GM12878 (cell line): ENCODE results near the gene UGT1A6. TPM values are rescaled to one million over a fixed set of nuclear protein-coding genes. Genes with fewer than 3 reads are reported as not detected.

Experiments used
- ATAC-seq: fragments of 200-7000 bp; cut with Tn5 transposase; 3 replicates; pipeline ENCODE4 v1.9.1; 2020; ENCODE audit warnings: mild to moderate bottlenecking, moderate library complexity
- BruUV-seq: library from RNA; stranded (reverse); fragments of 400-500 nt; replicated peaks from 2 replicates; lab custom pipeline; 2021; lab: Mats Ljungman, UMichigan
- CTCF ChIA-PET: fragments of 300-600 bp; sonication (Branson Sonifier 250); formaldehyde crosslinking; extraction: SDS; loops from one replicate; lab custom pipeline; 2021; ENCODE audit warnings: inconsistent platforms; lab: Yijun Ruan, JAX
- POLR2A ChIA-PET: fragments of 350-600 bp; formaldehyde crosslinking; extraction: SDS; loops from one replicate; lab custom pipeline; 2021; ENCODE audit warnings: inconsistent platforms; lab: Charles Lee
- RAD21 ChIA-PET: fragments of 300-600 bp; sonication (Branson Sonifier 250); formaldehyde crosslinking; loops from one replicate; lab custom pipeline; 2023; ENCODE audit warnings: antibody characterized with exemption; ENCODE audit not compliant: unreplicated experiment; lab: Charles Lee
- SMC1A ChIA-PET: fragments of 300-600 bp; sonication (Branson Sonifier 250); formaldehyde crosslinking; loops from one replicate; lab custom pipeline; 2023; ENCODE audit not compliant: unreplicated experiment, uncharacterized antibody; lab: Charles Lee
- DNase-seq: peaks from one replicate; pipeline ENCODE4 v3.0.0-alpha.2; 2011; ENCODE audit warnings: low read depth, low spot score
- FAIRE-seq: peaks from 3 replicates; lab custom pipeline; 2011; peaks lifted over from hg19 to GRCh38; lab: Jason Lieb, UNC
- H2AFZ ChIP-seq: 2 replicates; pipeline ENCODE4 v1.6.0; 2011; ENCODE audit warnings: low read depth, low read length, control low read depth; ENCODE audit not compliant: control insufficient read depth
- H3K27ac ChIP-seq: 2 replicates; pipeline ENCODE4 v1.5.1; 2011; ENCODE audit warnings: control low read depth; ENCODE audit not compliant: control insufficient read depth, insufficient read depth
- H3K27me3 ChIP-seq, 2 experiments: replicated peaks in 1 of 2; 2 replicates each; pipeline versions ENCODE4 v1.6.0 to v1.6.1; 2011; ENCODE audit warnings: low read length in 1 of 2; ENCODE audit not compliant: control insufficient read depth in 2 of 2, insufficient read depth in 2 of 2
- H3K36me3 ChIP-seq, 2 experiments: 2 replicates each; pipeline ENCODE4 v1.5.1; 2011; ENCODE audit warnings: low read length in 1 of 2; ENCODE audit not compliant: control insufficient read depth in 2 of 2, insufficient read depth in 2 of 2
- H3K4me1 ChIP-seq: 2 replicates; pipeline ENCODE4 v1.6.1; 2011; ENCODE audit warnings: mild to moderate bottlenecking, low read length, moderate library complexity, mixed read lengths; ENCODE audit not compliant: control insufficient read depth, insufficient read depth
- H3K4me2 ChIP-seq: 2 replicates; pipeline ENCODE4 v1.6.0; 2011; ENCODE audit warnings: control low read depth; ENCODE audit not compliant: control insufficient read depth, insufficient read depth
- H3K4me3 ChIP-seq: fragments of 200-600 bp; sonication (generic); 2 replicates; pipeline ENCODE4 v1.5.1; 2016
- H3K79me2 ChIP-seq: 2 replicates; pipeline ENCODE4 v1.6.0; 2011; ENCODE audit warnings: low read length; ENCODE audit not compliant: control insufficient read depth, insufficient read depth
- H3K9ac ChIP-seq: 2 replicates; pipeline ENCODE4 v1.8.0; 2011; ENCODE audit warnings: low read length, control low read depth, mixed read lengths; ENCODE audit not compliant: control insufficient read depth, insufficient read depth
- H3K9me3 ChIP-seq: replicated peaks from 3 replicates; pipeline ENCODE4 v1.5.1; 2011; ENCODE audit warnings: mild to moderate bottlenecking, low read length; ENCODE audit not compliant: control insufficient read depth, insufficient read depth
- H4K20me1 ChIP-seq: 2 replicates; pipeline ENCODE4 v1.6.0; 2011; ENCODE audit not compliant: control insufficient read depth, insufficient read depth
- CHD4 ChIP-seq: fragments of 200-600 bp; sonication (generic); IDR thresholded peaks from 2 replicates; pipeline ENCODE4 v1.6.1; 2016; ENCODE audit warnings: mild to moderate bottlenecking
- HDAC6 ChIP-seq: fragments of 200-600 bp; sonication (generic); IDR thresholded peaks from one replicate; pipeline ENCODE4 v1.8.0; 2017; ENCODE audit warnings: antibody characterized with exemption; ENCODE audit not compliant: unreplicated experiment
- JUND ChIP-seq: IDR thresholded peaks from 2 replicates; pipeline ENCODE4 v1.6.1; 2012; ENCODE audit warnings: low read depth, mild to moderate bottlenecking, low read length, improper control_type of control experiment, moderate library complexity
- MXI1 ChIP-seq: fragments of 150-350 bp; IDR thresholded peaks from 2 replicates; pipeline ENCODE4 v1.6.1; 2011; ENCODE audit warnings: low read depth, mild to moderate bottlenecking, inconsistent platforms, low read length, improper control_type of control experiment
- NBN ChIP-seq: fragments of 450-650 bp; IDR thresholded peaks from 2 replicates; pipeline ENCODE4 v1.6.1; 2016
- NR2C2 ChIP-seq: IDR thresholded peaks from 2 replicates; pipeline ENCODE4 v1.6.1; 2011; ENCODE audit warnings: borderline replicate concordance, low read depth; ENCODE audit not compliant: control insufficient read depth, insufficient read length
- SMARCA5 ChIP-seq: fragments of 450-650 bp; IDR thresholded peaks from 2 replicates; pipeline ENCODE4 v1.6.1; 2017; ENCODE audit warnings: mild to moderate bottlenecking
- TBL1XR1 ChIP-seq: IDR thresholded peaks from 2 replicates; pipeline ENCODE4 v1.6.1; 2012; ENCODE audit warnings: low read depth, low read length, improper control_type of control experiment
- TCF7 ChIP-seq: IDR thresholded peaks from 2 replicates; pipeline ENCODE4 v1.6.1; 2014; ENCODE audit warnings: antibody characterized with exemption, borderline replicate concordance
- YBX1 ChIP-seq: fragments of 450-650 bp; IDR thresholded peaks from 2 replicates; pipeline ENCODE4 v1.6.1; 2016; ENCODE audit warnings: antibody characterized with exemption
- ZNF274 ChIP-seq: IDR thresholded peaks from one replicate; pipeline ENCODE4 v1.8.0; 2011; ENCODE audit not compliant: insufficient read length, insufficient read depth
- ZZZ3 ChIP-seq: IDR thresholded peaks from 2 replicates; pipeline ENCODE4 v1.6.1; 2011; ENCODE audit warnings: low read depth; ENCODE audit not compliant: control insufficient read depth, insufficient read length
- WGBS: methylation state at CpG from one replicate; pipeline ENCODE4 v1.1.6; 2016; ENCODE audit warnings: low lambda C conversion rate; ENCODE audit not compliant: insufficient replicate concordance, insufficient coverage; ENCODE audit errors: missing lambda C conversion rate; 5-methylcytosine and 5-hydroxymethylcytosine counted together
- in situ Hi-C: fragments of 300-500 bp; cut with MboI; formaldehyde crosslinking; loops from 9 replicates; pipeline ENCODE4 v1.14.3; 2018; ENCODE audit warnings: mixed read lengths
- intact Hi-C: fragments of 100-400 bp; cut with micrococcal nuclease; formaldehyde crosslinking; loops from one replicate; pipeline ENCODE4 v1.14.2; 2022; ENCODE audit not compliant: unreplicated experiment
- polyA plus RNA-seq, 11 experiments: library from polyadenylated mRNA; depleted of rRNA in 4 of 11; unstranded in 6 of 11; stranded (reverse) in 5 of 11; fragments of >200 nt; fragmentation: Nextera tagmentation in 4 of 11; fragmentation: Illumina TruSeq in 1 of 11; extraction: Ambion mirVana in 4 of 11; extraction: Trizol in 1 of 11; gene quantifications; 1 replicate in 1 of 11; 2 replicates in 10 of 11; pipeline versions ENCODE4 v1.2.1 to v1.2.3, GENCODE V29; 2011 to 2016; ENCODE audit warnings: inconsistent platforms in 2 of 11, missing spikeins in 2 of 11, low read depth in 1 of 11
- total RNA-seq, 4 experiments: library from RNA; depleted of rRNA in 3 of 4; stranded (reverse); fragments of >200 nt in 3 of 4; fragmentation: Illumina TruSeq in 1 of 4; extraction: Trizol in 1 of 4; gene quantifications; 2 replicates each; pipeline versions ENCODE4 v1.2.1 to v1.2.3, GENCODE V29; 2013 to 2021

Gene UGT1A6
- total and polyA plus RNA-seq, 10 of the 15 experiments (the other 5 are each of a cell fraction or from before 2014, with no cell fraction given): not detected

DNA sequence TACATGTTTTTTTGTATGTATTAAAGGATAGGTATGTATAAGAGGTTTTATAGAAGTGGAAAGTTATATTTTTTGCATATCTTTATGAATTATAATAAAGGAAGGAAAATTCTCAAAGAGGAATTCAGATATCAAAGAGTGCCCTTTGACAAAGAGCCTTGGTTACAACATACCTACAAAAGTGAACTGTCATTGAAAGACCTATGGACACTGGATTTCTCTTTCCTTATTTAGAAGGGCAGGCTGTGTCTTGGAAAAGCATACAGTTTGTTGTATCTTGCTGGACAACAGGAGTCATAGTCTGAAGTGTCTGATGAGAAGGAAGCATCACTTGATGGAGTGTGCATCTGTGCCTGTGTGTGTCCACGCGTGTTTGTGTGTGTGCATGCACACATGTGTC, 41.3 kb upstream of the UGT1A6 start:
- no peak for ATAC-seq
- in situ Hi-C loops: no loop called here
- ChIA-PET SMC1A (no interaction called here), CTCF (no interaction called here), POLR2A (no interaction called here)
- peaks cover 2% of the 10 kb centered on the region; the same call in 1 of the 3 replicates for H3K9me3 ChIP-seq
- H3K27ac ChIP-seq: no peak overlapping the region
- no peaks in the 10 kb centered on the region for H3K27me3 ChIP-seq
- BruUV-seq: no TSS peak
- no peak for DNase-seq
- no peak overlapping the region for H3K4me3 ChIP-seq
- intact Hi-C loops: no loop called here
- H4K20me1 ChIP-seq: no peaks in the 10 kb centered on the region
- H3K4me2 ChIP-seq: no peak overlapping the region
- no peak for TF ChIP-seq YBX1
- TF ChIP-seq TCF7: no peak
- TF ChIP-seq ZNF274: no peak
- no peak for TF ChIP-seq MXI1
- TF ChIP-seq ZZZ3: no peak
- TF ChIP-seq, all 136 proteins: peak for 0
- 77% methylated on average over 2 of the region's 2 CpGs for WGBS
- no peaks in the 10 kb centered on the region for H3K4me1 ChIP-seq
- H3K9ac ChIP-seq: no peak overlapping the region
- no peaks in the 10 kb centered on the region for H3K79me2 ChIP-seq
- RAD21 ChIA-PET: no interaction called here
- no peak for FAIRE-seq
- no peak overlapping the region for H2AFZ ChIP-seq
- no peaks in the 10 kb centered on the region for H3K36me3 ChIP-seq

DNA sequence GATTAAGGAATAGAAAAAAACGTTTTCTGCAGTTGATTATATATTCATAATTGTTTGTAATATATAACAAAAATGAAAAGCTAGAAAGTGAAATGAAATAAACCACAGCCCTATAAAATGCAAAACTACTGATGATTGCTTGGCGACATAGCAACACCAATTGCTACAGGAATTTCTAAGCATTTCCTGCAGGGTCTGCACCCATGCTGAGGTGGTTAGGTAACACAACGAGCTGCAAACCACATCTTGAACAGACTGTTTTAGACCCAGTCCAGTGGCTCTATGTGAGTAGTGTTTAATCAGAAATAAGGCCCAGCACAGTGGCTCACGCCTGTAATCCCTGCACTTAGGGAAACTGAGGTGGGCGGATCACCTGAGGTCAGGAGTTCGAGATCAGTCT, 38.2 kb upstream of the UGT1A6 start:
- TF ChIP-seq NBN (no peak), JUND (no peak), HDAC6 (no peak), CHD4 (no peak), TBL1XR1 (no peak), SMARCA5 (no peak), NR2C2 (no peak)
- TF ChIP-seq, all 136 proteins: peak for 0
- Histone ChIP-seq H3K9ac (no peak overlapping the region), H3K27ac (no peak overlapping the region), H3K36me3 (no peaks in the 10 kb centered on the region), H3K4me1 (no peaks in the 10 kb centered on the region), H2AFZ (no peak overlapping the region), H3K4me2 (no peak overlapping the region), H3K27me3 (no peaks in the 10 kb centered on the region), H4K20me1 (no peaks in the 10 kb centered on the region), H3K79me2 (no peaks in the 10 kb centered on the region), H3K9me3 (peaks cover 2% of the 10 kb centered on the region; the same call in 1 of the 3 replicates), H3K4me3 (no peak overlapping the region)
- POLR2A ChIA-PET: no interaction called here
- CTCF ChIA-PET: no interaction called here
- ATAC-seq (no peak), DNase-seq (no peak), FAIRE-seq (no peak)
- in situ Hi-C loops: no loop called here
- 30% methylated on average over 6 of the region's 6 CpGs for WGBS
- BruUV-seq: no TSS peak
- SMC1A ChIA-PET: interaction anchor here (1.3 kb wide), 1 partner anchor 44 kb away, joined by 3 read pairs; no protein-coding TSS in a partner anchor
- intact Hi-C loops: no loop called here
- RAD21 ChIA-PET: no interaction called here
